ENCODE measurements around the gene CARD11. TPM values are rescaled to one million over a fixed set of nuclear protein-coding genes. Genes with fewer than 3 reads are reported as not detected.

The CARD11 gene
- total RNA-seq, 4 donors from 2014 or later, result 0.24 to 0.38 (median 0.29) TPM; not detected in 1

DNA sequence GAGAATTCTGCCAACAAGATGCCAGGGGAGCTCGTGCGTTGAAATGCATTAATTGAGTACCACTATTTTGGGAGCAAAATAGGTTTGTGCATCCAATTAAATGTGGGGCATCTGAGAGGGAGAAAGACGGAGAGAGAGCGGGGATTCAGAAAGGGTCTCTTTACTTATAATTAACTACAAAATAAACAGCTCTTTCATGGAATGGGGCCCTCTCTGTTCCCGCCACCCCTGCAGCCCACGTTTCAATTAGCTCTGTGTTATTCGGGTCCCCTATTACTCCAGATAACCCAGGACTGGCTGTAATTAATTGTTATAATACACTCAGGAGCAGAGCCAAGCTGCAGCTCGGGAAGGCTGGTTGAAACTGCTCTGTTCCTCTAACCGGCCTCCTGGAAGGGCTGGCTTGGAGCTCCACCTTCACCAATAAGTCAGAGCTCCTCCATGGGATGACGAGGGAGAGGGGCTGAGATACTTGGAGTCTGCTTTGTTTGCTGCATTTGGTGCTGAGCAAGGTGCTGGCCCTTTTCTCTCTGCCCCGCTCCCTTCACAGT, 67.8 kb downstream of the CARD11 start:
- H3K36me3 ChIP-seq, result no peaks in the 10 kb centered on the region
- H3K4me3 ChIP-seq, result no peak overlapping the region
- WGBS, result 67% methylated on average over 10 of the region's 11 CpGs
- peaks cover 24% of the 10 kb centered on the region for H3K27me3 ChIP-seq
- no peak overlapping the region for H3K27ac ChIP-seq
- TF ChIP-seq POLR2A (IDR thresholded peaks at IDR 0.05), result no peak
- no peak for TF ChIP-seq POLR2AphosphoS5 (IDR thresholded peaks at IDR 0.05)
- no peak for TF ChIP-seq EP300 (IDR thresholded peaks at IDR 0.05)
- TF ChIP-seq, protein P1, sequence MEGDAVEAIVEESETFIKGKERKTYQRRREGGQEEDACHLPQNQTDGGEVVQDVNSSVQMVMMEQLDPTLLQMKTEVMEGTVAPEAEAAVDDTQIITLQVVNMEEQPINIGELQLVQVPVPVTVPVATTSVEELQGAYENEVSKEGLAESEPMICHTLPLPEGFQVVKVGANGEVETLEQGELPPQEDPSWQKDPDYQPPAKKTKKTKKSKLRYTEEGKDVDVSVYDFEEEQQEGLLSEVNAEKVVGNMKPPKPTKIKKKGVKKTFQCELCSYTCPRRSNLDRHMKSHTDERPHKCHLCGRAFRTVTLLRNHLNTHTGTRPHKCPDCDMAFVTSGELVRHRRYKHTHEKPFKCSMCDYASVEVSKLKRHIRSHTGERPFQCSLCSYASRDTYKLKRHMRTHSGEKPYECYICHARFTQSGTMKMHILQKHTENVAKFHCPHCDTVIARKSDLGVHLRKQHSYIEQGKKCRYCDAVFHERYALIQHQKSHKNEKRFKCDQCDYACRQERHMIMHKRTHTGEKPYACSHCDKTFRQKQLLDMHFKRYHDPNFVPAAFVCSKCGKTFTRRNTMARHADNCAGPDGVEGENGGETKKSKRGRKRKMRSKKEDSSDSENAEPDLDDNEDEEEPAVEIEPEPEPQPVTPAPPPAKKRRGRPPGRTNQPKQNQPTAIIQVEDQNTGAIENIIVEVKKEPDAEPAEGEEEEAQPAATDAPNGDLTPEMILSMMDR (IDR thresholded peaks at IDR 0.05), result no peak
- H3K9me3 ChIP-seq, result no peaks in the 10 kb centered on the region
- DNase-seq (ENCODE audit: low spot score in 2 of 2), result no peak
- peaks cover 6% of the 10 kb centered on the region for H3K4me1 ChIP-seq

DNA sequence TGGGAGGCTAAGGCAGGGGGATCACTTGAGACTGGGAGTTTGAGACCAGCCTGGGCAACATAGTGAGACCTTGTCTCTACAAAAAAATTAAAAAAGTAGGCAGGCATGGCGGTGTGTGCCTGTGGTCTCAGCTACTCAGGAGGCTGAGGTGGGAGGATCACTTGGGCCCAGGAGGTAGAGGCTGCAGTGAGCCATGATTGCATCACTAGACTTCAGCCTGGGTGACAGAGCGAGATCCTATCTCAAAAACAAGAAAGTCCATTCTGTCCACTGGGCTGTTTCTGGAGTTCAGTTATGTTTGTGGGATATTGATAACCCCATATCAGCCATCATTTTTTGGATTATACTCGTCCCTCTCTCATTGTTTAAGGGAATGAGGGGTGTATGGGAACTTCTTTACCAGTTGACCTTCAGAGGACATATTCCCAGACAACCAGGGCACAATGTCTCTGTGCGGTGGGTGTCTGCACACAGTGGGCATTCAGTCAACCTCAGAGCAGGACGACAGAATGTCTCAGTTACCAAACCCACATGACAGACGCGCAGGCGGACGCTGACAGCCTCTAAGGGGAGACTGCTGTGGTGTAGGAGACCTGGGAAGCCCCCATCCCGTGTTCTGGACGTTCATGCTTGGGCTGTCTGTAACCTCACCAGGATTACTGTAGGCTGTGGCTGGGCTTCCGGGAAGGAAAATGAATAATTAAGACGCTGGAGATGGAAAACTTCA, 69.4 kb downstream of the CARD11 start:
- H3K4me3 ChIP-seq, result no peak overlapping the region
- H3K4me1 ChIP-seq, result peaks cover 6% of the 10 kb centered on the region
- H3K9me3 ChIP-seq, result no peaks in the 10 kb centered on the region
- no peaks in the 10 kb centered on the region for H3K36me3 ChIP-seq
- no peak overlapping the region for H3K27ac ChIP-seq
- WGBS, result 91% methylated on average over 13 of the region's 13 CpGs
- TF ChIP-seq, protein P1 (IDR thresholded peaks at IDR 0.05), result no peak
- no peak for TF ChIP-seq EP300 (IDR thresholded peaks at IDR 0.05)
- TF ChIP-seq POLR2AphosphoS5 (IDR thresholded peaks at IDR 0.05), result no peak
- no peak for TF ChIP-seq POLR2A (IDR thresholded peaks at IDR 0.05)
- H3K27me3 ChIP-seq, result peaks cover 8% of the 10 kb centered on the region
- peak in 1 of 2 donors; percentile 41 for DNase-seq (ENCODE audit: low spot score in 2 of 2)

DNA sequence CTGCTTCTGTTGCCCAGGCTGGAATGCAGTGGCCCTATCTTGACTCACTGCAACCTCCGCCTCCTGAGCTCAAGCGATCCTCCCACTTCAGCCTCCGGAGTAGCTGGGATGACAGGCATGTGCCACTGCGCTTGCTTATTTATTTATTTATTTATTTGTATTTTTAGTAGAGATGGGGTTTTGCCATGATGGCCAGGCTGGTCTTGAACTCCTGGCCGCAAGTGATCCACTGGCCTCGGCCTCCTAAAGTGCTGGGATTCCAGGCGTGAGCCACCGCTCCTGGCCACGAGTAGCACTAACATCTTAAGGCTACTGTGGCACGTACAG, 70.9 kb downstream of the CARD11 start:
- no peak overlapping the region for H3K4me3 ChIP-seq
- H3K27me3 ChIP-seq, result no peaks in the 10 kb centered on the region
- H3K36me3 ChIP-seq, result no peaks in the 10 kb centered on the region
- TF ChIP-seq, protein P1 (IDR thresholded peaks at IDR 0.05), result no peak
- TF ChIP-seq POLR2AphosphoS5 (IDR thresholded peaks at IDR 0.05) (no peak), EP300 (IDR thresholded peaks at IDR 0.05) (no peak)
- H3K4me1 ChIP-seq, result no peaks in the 10 kb centered on the region
- no peak overlapping the region for H3K27ac ChIP-seq
- peak; percentile 24 to 52 for DNase-seq (ENCODE audit: low spot score in 2 of 2)
- WGBS, result 91% methylated on average over 10 of the region's 10 CpGs
- H3K9me3 ChIP-seq, result no peaks in the 10 kb centered on the region

DNA sequence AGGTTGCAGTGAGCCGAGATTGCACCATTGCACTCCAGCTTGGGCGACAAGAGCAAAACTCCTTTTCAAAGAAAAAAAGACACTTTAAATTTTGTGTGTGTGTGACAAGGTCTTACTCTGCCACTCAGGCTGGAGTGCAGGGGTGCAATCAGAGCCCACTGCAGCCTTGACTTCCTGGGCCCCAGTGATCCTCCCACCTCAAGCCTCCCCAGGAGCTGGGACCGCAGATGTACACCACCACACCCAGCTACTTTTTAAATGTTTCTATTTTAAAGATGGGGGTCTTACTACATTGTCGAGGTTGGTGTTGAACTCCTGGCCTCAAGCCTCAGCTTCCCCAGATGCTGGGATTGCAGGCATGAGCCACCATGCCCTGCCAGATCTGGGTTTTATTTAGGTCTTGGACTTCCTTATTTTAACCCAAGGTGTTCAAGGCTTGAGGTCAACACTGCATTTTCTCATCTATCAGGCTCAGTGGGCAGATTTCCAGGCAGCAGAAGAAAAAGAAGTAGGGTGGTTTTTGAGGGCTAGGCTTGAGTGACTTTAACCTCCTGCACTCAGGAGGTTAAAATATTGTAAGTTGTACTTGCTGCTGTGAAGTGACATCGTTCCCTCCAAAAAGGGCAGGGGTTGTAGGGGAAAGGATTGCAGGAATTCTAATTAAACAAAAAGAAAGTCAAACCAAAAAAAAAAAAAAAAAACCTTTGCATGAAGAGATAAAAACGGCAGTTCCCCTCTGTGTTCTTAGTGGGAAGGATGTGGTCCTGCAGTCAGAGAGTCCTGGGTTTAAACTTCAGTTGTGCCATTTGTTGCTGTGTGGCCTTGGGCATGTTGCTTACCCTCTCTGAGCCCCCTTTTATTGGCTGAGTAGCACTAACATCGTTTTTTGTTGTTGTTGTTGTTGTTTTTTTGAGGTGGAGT, 71.5 kb downstream of the CARD11 start:
- TF ChIP-seq EP300 (IDR thresholded peaks at IDR 0.05), result no peak
- WGBS, result 68% methylated on average over 7 of the region's 7 CpGs
- H3K27me3 ChIP-seq, result no peaks in the 10 kb centered on the region

GRCh38 chr7:2970861-2971260, 72.8 kb downstream of the CARD11 start:
- Histone ChIP-seq H3K4me1 (no peaks in the 10 kb centered on the region), H3K27ac (no peak overlapping the region), H3K36me3 (no peaks in the 10 kb centered on the region), H3K27me3 (no peaks in the 10 kb centered on the region), H3K4me3 (no peak overlapping the region), H3K9me3 (peaks cover 3% of the 10 kb centered on the region)
- no peak for DNase-seq (ENCODE audit: low spot score in 2 of 2)
- WGBS, result 83% methylated on average over 11 of the region's 11 CpGs
- TF ChIP-seq POLR2A (IDR thresholded peaks at IDR 0.05), result no peak

More for the DNA sequence above, 71.5 kb downstream of the CARD11 start:
- Histone ChIP-seq H3K36me3 (no peaks in the 10 kb centered on the region), H3K27ac (no peak overlapping the region), H3K4me3 (no peak overlapping the region), H3K4me1 (no peaks in the 10 kb centered on the region), H3K9me3 (no peaks in the 10 kb centered on the region)
- peak in 1 of 2 donors; percentile 45 for DNase-seq (ENCODE audit: low spot score in 2 of 2)

- no peaks in the 10 kb centered on the region for H3K36me3 ChIP-seq
- DNase-seq (ENCODE audit: low spot score in 2 of 2), result no peak
- WGBS, result 95% methylated on average over 4 of the region's 4 CpGs
- TF ChIP-seq, protein P1 (IDR thresholded peaks at IDR 0.05), result no peak
- no peak for TF ChIP-seq EP300 (IDR thresholded peaks at IDR 0.05)
- no peak for TF ChIP-seq POLR2AphosphoS5 (IDR thresholded peaks at IDR 0.05)
- TF ChIP-seq POLR2A (IDR thresholded peaks at IDR 0.05), result no peak
- H3K4me3 ChIP-seq, result no peak overlapping the region
- H3K27ac ChIP-seq, result no peak overlapping the region
- H3K9me3 ChIP-seq, result peaks cover 9% of the 10 kb centered on the region
- H3K27me3 ChIP-seq, result no peaks in the 10 kb centered on the region
- no peaks in the 10 kb centered on the region for H3K4me1 ChIP-seq
Observed at GRCh38 chr7:2970307-2970664, 73.4 kb downstream of the CARD11 start.

All from suprapubic skin (tissue), 4 donors.